ENCODE results near the gene ADSL.
"Not testable (repeated sequence)": the region's sequence is repeated elsewhere in the genome, so short reads cannot be mapped to it uniquely, and the experiment has no call there.

The ADSL gene

GRCh38 chr22:40346185-40347118 lies at the start of gene ADSL:
ADSL (plus strand) TSS chr22:40346500; CDS start chr22:40346559, 59 bp downstream.
- peak; percentile 92 for DNase-seq

DNA sequence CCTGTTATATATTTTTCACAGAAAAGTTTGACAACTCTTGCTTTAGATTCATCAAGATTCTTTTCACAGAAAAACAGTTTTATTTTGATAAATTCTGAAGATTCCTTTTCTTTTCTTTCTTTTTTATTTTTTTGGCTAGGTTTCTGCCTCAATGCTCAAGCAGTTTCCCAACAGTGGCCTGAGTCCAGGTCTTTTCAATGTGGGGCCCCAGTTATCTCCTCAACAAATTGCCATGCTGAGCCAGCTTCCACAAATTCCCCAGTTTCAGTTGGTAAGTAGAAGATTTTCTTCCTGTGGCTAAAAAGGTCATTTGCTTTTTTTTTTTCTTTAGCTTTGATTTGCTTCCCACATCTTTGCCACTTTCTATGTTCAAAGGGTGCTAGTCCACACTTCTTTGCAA lies 46.0 kb upstream of the ADSL start:
- no peak for DNase-seq

DNA sequence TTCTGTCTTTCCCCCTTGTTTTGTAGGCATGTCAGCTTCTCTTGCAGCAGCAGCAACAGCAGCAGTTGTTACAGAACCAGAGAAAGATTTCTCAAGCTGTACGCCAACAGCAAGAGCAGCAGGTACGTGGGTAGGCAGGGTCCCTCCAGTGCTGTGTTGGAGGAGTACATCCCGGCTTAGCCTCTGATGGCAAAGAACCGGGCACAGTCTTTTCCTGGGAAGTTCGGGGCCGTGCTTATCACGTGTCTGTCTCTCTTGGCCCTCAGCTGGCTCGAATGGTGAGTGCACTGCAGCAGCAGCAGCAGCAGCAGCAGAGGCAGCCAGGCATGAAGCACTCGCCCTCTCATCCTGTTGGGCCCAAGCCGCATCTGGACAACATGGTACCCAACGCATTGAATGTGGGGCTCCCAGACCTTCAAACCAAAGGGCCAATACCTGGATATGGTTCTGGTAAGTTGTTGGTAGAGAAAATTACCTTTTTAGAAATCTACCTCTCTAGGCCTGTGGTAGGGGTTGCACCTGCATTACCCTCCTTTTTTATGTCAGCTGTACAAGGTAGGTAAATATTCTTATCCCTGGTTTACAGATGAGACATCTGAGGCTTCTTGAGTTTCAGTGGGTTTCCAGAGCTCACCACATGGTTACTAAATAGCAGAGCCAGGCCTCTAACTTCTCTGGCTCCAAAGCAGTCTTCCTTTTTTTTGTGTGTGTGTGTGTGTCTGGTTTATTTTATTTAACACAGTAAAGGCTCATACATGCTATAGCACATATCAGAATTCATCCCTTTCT lies 45.2 kb upstream of the ADSL start:
- no peak for DNase-seq

GRCh38 chr22:40302149-40302548 lies 44.2 kb upstream of the ADSL start:
- DNase-seq: peak; percentile 43

GRCh38 chr22:40305625-40306024 lies 40.7 kb upstream of the ADSL start:
- DNase-seq: no peak

DNA sequence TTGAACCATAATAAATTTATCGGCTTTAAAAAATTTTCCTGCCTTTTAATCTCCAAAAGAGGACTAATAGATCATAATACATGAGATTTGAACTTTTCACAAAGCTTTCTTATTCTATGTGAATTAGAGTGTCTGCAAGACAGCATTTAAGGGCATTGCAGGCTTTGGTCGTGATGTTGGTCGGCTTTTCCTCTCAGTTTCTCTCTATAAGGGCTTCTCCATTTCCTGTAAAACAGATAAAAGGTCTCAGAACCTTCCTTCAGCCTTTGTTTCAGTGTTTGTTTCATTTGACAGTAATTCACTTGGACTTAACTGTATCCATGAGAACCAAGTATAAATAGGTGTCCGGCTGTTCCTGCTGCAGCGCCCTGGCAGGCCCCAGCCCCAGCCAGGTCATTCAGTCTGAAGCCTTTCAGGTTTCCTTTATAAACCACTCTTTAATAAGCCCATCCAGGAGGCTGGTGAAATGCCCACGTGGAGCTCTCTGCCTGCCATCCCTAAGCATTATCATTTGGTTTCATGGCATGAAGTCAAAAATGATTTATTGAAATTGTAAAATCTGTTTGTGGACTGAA lies 37.2 kb upstream of the ADSL start:
- no peak for DNase-seq

DNA sequence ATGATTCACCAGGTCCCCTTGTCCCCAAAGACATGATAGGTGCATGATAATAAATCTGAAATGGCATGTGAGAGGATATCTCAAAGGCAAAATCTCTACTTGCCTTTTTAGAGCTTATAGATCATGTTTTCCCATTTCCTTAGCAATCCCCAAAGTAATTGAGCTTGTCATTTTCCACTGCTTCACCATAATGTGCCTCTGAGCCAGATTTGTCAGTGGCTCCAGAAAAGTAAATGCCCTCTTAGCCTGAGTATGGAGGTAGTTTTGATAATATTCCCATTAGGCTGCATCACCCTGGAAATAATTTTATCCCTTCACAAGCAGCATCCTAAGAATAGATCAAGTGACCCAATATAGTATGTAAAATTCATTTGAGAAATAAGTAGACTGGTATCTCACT lies 36.7 kb upstream of the ADSL start:
- no peak for DNase-seq

- DNase-seq: no peak
Observed at GRCh38 chr22:40310081-40310767, 36.1 kb upstream of the ADSL start.

GRCh38 chr22:40310768-40311120 lies 35.6 kb upstream of the ADSL start:
- no peak for DNase-seq

DNA sequence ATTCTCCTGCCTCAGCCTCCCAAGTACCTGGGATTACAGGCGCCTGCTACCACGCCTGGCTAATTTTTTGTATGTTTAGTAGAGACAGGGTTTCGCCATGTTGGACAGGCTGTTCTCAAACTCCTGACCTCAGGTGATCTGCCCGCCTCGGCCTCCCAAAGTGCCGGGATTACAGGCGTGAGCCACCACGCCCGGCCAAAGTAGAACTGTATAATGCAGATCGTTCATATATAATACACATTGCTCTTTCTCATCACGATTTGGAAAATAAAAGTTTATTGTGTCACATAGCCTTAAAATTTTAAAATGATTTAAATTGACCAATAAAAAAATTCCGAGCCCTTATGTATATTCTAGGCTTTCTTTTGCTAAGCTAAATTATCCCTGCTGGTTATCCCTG lies 34.7 kb upstream of the ADSL start:
- not testable (repeated sequence) for DNase-seq

DNA sequence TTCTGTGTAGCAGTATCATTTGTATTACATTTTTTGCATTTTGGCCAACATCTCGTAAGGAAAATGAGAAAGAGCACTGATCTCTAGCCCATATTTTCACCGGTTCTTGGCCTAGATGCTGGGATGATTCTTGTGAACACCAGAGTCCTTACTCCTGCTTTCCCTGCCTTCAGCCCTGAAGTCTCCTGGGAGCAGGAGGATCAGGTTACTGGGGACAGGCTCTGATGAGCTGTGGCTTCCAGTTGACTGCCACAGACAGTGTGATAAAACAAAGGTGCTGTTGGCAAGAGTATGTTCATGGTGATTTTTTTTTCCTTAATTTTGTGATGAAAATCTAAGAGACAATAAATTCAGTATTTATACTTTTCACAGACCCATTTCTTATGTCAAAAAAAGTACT lies 34.2 kb upstream of the ADSL start:
- DNase-seq: no peak

DNA sequence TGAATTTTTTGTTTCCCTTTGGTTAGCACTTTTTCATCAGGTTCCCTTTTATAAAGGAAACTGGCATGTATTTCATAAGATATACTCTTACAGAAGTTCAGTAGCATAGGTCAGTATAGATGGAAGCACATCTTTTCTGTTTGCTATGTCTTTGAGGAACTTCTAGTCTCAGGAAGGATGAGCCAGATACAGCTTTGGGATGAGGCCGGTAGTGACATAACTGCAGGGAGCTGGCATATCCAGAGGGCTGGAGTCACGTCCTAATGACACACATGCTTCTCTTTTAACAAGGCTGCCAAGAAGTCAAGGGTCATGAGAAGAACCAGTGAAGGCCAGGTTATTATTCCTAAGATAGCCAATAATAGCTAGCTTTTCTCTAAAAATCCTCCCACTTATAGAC lies 33.3 kb upstream of the ADSL start:
- no peak for DNase-seq

DNA sequence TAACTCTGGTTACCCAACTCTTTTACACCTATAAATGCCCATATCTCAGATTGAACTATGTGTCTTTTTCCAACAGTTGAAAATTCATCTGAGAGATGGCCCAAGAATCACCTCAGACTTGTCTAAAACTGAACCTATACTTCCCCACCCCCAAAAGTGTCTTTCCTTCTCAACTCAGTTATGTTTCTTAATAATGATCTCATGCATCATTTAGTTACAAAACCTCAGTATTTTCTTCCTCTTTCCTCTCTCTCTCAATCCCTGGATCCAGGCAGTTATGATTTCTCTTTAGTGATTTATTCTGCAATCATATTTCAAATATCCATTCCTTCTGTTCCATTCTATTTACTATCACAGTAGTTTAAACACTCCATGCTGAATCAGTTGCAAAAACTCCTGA lies 32.3 kb upstream of the ADSL start:
- no peak for DNase-seq

GRCh38 chr22:40320687-40321086 lies 25.6 kb upstream of the ADSL start:
- no peak for DNase-seq

DNA sequence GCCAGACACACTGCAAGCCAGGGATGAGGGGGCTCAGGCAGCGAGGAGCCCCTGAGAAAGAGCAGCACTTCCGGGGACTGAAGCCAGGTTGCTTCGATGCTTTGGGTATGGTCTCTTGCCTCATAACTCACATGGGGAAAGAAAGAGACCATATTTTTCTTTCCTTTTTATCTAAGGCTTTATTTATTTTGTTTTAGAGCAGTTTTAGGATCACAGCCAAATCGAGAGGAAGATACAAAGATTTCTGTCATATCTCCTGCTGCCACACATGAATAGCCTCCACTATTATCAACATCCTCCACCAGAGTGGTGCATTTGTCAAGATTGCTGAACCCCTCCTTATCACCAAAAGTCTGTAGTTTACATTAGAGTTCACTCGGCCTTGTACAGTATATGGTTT lies 24.3 kb upstream of the ADSL start:
- no peak for DNase-seq

GRCh38 chr22:40322818-40323447 lies 23.4 kb upstream of the ADSL start:
- DNase-seq: no peak

DNA sequence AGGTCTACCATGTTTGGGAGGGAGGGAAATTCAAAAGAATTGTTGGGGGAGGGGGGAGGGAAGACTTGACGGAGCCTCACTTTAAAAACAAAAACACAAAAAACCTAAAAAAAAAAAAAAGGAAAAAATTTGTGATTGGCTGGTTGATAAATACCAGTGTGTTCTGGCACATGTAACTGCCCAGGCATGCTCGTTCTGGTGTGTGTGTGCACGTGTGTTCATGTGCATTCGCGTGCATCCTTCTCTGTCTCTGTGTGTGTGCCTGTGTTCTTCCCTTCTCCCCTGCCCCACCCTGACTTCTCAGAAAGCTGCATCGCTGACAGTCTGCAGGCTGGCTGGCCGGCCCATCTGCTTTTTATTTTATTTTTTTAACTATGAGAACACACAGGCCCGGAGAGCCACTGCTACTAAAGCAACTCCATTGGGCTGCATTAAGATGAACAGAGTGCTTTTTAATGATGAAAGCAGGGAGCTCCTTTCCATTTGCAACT lies 22.6 kb upstream of the ADSL start:
- peak; percentile 40 for DNase-seq

GRCh38 chr22:40324468-40325305 lies 21.6 kb upstream of the ADSL start:
- peak; percentile 43 for DNase-seq

DNA sequence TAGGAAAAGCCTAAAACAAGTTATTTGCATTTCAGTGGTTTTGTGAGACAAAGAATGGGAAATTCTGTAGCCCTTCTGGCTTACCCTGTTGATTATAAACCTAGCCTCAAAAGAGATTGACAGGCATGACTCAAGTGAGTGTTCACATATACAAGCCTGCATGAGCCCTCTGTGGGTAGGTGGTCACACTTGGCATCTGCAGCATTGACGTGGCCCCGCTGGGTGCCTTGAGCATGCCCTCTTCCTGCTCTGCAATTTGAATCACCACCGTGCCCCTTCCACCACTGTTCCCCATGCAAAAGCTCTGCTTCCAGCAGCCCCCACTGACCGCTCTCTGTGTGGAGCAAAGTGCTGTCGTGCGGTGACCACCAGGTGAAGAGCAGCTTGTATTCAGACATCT lies 21.0 kb upstream of the ADSL start:
- DNase-seq: peak; percentile 78

DNA sequence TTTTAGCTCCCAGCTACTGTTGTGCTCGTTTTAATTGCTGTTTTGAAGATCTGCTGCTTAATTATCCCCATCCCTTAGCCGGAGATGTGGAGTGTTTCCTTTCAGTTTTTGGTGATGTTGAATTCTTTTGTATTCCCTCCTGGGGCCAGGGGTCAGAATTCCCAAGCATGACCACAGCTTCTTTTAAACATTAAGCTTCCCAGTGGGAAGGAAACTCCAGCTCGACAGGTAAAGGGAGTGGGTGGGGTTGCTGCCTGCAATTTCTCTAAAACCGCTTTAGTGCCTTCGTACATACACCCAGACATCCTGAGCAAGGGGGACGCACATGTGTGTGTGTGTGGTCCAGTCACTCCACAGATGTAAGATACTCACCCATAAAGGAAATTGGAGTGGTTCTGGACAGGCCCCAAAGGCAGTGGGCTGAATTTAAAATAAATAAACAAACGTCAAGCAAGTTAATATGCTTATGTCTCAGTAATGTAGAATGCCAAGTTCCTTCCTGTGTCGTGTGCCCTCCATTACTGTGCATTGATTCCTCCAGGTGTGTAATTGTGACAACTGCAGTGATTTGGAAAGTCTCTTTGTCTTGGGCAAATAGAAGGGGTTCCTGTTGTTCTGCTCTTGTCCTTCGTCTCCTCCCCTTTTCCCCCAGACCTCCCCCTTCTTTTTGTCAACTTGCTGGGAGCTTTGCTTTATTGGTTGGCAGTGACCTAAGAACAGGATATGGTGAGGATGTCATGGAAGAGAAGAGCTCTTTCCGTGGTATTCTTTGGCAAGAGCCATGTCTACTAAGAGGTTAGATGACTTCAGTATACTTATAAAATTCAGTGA lies 19.2 kb upstream of the ADSL start:
- no peak for DNase-seq

All from activated CD4-positive, alpha-beta T cell treated with anti-CD3 and anti-CD28 coated beads for 48 hours (primary cell).